Measurements from ENCODE around the gene TRAPPC10.

- TF ChIP-seq POLR2A (IDR thresholded peaks at IDR 0.05) (no peak), CTCF (IDR thresholded peaks at IDR 0.05) (no peak)
These were observed 62.3 kb downstream of the TRAPPC10 start for GRCh38 chr21:44074315-44074958.
